HG02642 (cell line): ENCODE data around the gene TH.
"Not testable (repeated sequence)": the region's sequence is repeated elsewhere in the genome, so short reads cannot be mapped to it uniquely, and the experiment has no call there.

Source experiments
- ATAC-seq: cut with Tn5 transposase; IDR thresholded peaks from one replicate; pipeline ENCODE4 v1.9.1; 2021; ENCODE audit warnings: mild to moderate bottlenecking; ENCODE audit not compliant: unreplicated experiment, poor library complexity

The TH gene

DNA sequence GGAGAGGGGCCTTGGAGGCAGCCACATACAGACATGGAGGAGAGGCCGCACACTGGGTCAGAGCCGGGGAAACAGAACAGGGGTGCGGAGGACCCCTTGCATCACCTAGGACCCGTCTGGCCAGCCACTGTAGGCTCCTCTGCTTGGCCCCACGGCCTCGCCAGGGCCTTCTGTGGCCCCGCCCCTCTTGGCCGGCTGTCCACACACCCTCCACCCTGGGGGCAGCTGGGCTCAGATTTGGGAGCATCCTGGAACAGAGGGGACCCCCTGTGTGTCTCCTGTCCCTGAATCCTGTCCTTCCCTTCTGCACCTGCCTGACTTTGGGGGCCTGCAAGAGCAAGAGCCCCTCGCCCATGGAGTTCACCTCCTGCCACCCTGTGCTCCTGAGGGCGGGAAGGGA is 7.9 kb upstream of the TH start:
- no peak for ATAC-seq

DNA sequence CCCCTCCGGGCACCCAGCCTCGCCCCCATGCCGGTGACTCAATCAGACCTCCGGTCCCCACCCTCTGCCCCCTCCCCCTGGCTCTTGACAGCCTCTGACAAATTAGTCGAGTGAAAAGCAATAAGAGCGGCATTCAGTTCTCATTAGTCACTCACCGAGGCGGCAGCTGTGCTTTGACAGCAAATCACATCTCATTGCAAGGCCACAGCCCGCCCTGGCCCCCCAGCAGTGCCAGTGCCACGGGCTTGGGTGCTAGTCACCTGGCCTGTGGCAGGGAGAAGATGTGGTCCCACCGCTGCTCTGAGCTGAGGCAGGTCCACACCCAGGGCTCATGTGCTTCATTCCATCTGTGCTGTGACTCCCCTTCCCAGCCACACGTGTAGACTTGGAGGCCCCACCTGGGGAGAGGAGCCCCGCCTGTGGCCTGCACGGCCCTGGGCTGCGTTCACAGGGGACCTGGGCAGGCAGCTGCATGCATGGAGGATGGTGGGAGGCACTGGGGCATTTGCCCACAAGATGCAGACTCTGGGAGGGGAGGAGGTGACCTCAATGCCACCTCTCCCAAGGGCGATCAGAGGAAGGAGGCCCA is 7.4 kb upstream of the TH start:
- no peak for ATAC-seq

DNA sequence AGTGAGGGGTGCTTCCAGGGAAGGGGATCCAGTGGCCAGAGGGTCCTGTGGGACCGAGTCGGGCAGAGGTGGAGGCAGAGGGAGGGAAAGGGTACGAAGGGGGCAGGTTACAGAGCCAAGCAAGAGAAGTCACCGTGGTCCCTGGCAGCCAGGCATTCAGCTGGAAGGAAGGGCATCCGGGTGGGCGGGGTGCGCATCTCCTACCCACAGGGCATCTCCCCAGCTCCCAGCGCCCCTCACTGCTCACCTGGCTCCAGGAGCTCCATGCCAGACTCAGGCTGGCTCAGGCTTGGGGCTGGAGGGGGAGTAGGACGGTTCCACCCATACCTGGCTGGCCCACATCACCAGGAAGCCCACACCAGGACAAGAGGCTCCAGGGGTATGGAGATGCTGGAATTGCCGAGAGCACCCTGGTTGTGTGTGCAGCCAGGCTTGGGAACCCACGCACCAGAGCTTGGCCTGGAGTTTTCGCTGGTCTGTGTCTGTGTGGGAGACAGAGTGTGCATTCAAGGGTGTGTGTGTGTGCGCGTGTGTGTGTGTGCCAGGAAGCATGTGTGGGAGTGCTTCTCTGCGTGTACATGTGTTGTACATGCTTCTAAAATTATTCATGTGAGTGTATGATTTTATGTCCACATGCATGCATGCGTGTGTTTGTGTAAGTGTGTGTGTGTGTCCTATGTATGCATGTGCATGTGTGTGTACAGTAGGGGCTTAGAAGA is 6.6 kb upstream of the TH start:
- not testable (repeated sequence) for ATAC-seq

DNA sequence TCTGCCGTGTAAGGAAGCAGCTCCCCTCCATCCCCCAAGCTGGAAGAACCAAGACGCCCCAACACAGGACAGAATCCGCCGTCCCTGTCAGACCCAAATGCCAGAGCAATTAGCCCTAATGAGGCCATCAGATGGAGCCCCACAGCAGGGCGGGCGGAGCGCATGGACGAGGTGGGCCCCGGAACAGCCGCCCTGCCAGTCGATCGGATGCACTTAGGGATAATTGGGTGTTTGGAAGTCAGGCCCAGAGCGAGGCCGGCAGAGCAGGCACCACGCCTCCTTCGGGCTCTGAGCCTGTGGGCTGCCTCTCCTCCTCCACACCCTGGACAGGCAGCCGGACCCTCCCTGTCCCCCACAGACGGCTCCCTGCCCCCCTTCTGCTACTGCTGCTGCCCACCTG is 5.5 kb upstream of the TH start:
- ATAC-seq, result no peak

DNA sequence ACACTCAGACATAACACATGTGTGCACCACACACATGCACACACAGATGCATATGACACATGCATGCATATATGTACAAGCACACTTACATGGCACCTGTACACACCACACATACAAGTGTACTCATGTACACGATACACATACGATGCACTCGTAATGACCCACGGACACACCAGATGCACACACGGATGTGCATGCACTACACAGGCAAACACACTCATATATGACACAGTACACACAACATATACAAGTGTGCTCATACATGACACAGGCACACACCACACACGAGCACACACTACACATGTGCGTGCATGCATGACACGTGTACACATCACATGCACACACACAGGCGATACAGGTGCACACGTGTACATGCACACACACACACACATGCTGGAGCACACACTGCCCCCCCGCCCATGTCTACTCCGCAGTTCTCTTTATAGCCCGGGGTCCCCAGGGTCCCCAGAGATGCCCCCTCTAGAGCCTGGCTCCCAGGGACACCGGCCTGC is 4.8 kb upstream of the TH start:
- no peak for ATAC-seq

DNA sequence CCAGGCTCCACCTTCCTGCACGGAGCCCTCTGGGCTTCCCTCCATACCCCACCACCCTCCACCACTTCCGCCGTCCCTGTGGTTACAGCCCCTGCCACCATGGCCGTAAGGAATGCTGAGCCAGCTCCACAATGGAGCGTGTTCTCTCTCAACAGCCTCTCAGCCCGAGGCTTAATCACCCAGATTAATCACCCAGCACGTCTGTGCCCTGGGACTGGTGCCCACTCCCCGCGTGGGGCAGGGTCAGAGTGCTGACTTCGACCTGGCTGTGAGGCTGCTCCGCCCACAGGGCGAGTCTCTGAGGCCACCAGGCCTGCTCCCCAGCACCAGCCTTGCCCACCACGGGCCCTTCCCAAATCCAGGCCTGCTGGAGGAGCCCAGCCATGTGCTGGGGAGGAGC is 4.0 kb upstream of the TH start:
- ATAC-seq, result no peak

DNA sequence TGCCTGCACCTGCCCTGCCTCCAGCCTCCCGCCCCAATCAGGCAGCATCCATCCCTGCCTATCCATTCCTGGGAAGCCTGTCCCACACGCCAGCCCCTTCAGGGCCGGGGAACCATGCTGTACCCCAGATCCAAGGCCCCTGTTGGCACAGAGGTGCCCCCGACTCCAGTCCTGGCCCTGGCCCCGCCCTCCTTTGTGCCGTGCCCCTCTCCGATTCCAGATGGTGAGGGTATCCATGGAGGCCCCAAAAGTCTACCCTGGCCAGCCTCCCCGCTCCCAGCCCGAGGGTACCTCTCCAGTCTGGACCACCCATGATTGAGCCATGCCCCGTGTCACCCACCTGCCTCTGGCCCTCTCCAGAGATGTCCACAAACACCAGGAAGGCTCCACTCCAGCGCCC is 2.7 kb upstream of the TH start:
- ATAC-seq, result no peak

DNA sequence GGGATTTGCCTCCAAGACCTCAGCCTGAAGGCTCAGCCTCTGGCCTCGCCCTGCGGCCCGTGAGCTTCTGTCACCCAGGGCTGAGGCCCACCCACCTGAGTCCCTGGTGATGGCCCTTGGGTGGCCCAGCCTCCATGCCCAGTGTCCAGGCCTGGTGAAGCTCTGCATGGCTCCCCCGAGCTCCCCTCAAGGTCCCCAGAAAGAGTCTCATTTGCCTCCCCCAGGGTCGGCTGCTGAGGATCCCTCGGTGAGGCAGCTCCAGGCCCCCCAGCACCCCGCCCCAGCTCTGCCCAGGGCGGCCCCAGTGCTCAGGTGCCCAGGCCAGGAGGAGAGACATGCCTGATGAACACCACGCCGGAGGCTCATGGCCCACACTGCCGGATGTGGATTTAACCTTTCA is 2.1 kb upstream of the TH start:
- ATAC-seq, result no peak

DNA sequence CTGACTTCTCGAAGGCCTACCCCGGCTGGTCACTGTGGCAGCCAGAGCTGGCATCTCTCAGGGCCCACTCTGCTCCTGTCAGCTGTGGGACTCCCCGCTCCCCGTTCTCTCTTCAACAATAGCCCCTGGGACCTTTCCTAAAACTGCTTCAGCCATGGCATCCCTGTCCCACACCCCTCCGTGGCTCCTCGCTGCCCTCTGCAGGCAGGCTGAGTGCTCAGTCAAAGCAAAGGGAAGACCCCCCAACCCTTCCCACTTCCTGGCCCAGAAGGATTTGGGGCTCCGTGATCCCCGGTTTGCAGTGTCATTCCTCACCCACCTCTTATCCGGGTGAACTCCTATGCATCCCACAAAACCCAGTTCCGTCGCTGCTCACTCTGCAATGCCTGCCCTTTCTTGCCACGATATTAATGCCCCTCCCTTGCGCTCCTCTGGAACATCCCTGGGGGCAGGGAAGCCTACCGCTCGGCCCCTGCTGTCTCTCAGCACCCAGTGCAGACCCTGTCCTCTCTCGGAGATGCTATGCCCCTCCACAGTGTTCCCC is 1.6 kb upstream of the TH start:
- ATAC-seq, result no peak

DNA sequence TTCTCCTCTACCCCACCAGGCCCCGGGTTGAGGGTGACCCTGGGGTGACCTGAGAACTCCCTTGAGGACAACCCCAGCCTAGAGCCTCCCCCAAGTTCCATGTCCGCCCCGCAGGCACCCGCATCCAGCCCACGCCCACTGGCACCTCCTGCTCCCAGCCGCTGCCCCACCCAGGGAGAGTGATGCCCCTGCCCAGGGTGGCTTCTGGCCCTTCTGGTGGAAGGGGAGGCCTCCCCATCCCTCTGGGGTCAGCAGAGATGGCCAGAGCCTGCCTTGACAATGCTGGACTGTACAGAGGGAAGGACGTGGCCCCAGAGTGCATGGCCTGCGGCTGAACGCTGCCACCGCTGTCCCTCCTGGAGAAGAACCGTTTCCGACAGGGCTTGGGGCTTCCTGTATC is 1.1 kb upstream of the TH start:
- no peak for ATAC-seq

DNA sequence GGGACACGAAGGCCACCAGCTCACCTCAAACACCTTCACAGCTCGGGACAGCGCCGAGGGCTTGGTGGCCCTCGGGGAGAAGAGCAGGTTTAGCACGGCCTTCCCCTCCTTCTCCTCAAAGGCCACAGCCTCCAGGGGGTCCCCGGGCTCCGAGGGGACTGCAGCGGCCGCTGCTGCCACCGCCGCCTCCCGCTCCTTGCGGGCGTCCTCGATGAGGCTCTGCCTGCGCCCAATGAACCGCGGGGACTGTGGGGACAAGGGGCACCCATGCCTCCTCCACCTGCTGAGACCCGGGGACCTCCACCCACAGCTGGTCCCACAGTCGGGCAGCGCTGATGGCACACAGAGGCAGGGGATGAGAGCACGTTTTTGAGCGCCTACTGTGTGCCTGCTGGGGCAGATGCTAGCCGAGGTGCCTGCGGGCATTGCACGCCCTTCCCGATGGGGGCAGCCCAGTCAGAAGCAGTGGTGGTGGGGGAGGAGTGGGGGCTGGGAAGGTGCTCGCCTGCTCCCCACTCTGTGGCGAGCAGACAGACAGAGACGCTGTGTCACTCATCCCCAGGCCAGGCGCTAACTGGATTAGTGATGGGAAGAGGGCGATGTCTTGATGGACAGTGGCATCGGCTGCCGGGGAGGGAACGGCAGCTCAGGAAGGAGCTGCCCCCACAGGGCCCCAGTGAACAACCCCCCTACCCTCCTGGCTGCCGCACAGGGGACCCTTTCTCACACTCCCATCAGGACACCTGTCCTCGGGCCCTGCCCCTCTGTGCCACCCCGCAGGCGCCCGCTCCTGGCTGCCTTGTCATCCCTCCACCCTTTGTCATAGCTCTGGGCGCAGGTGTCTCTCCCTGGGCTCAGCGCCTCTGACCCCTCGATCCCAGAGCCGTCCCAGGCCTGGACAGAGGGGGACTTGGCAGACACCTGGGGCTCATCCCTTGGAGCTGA is 1.7 kb downstream of the TH start:
- ATAC-seq, result no peak

DNA sequence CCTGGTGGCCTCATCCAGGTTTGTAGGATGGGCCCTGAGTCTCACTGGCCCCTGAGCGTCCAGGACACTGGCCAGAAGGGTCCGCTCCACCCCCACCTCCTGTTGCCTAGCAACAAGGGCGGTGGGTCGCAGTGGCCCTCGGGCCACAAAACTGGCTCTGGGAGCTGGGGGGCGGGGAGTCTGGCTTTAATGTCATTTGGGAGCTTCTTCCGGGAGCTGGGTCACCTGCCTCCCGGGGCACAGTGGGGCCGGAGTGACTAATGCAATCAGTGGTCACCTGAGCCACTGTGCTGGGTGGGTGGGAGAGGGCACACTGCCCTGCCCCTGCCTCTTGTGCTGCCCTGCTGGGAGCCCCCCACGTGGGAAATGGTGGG is 2.6 kb downstream of the TH start:
- no peak for ATAC-seq

DNA sequence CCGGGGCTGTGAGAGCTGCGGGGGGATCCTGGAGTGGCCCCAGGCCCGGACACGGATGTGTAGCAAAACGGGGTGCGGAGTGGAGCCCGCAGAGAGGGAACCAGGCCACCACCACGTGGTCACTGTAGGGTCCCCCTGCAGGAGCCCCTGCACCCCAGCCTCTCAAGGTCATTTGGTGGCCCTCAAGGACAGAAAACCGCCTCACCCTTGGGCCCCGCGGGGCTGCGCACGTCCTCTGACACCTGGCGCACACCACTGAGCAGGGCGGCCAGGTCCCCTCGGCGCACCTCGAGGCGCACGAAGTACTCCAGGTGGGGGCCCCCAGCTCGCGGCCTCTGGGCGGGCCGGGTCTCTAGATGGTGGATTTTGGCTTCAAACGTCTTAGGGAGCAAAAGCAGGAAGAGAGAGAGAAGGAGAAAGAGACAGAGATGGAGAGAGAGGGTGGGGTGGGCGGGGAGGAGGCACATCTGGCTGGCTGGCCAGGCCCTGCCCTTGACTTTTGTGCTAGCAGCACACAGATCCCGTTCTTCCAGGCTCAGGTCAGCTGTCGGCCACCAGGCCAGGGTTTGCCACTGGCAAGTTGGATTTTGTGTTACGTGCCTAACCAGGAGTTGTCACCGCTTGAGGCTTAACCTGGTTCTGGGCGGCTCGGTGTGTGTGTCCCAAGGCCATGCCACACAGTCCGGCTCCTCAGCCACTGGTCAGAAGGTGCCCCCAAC is 3.2 kb downstream of the TH start:
- ATAC-seq, result no peak

DNA sequence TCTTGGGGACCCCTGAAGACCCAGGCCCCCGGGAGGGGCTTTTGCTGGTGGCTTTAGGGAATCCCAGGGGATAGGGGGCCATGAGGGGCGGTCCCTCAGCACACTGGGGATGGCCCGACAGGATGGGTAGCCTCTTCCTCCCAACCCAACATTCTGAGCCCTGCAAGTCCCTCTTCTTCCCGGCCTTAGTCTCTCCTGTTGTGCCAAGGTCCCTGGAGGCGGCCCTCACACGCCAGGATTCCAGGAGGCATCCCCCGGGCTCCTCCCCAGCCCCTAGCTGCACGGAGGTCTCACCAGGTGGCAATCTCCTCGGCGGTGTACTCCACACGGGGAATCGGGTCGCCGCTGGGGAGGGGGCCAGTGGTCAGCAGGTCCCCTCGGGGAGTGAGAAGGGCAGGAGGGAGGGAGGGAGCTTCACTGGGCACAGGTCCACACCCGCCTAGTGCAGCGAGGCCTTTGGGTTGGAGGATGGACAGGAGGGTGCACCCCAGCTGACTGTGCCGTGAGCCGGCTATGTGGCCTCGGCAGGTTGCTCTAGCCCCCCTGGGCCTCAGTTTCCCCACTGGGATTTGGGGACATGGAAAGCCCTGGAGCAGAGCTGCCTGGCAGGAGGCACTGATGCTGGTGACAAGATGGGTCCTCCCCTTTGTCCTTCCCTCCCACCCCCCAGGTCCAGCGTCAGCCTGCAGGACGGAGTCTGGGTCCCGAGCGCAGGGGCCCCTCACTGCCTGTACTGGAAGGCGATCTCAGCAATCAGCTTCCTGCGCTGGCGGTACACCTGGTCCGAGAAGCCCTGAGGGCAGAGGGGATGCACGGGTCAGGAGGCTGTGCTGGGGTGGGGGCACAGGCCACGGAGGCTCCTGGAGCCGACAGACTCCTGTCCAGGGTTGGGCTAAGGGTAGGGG is 4.2 kb downstream of the TH start:
- no peak for ATAC-seq

DNA sequence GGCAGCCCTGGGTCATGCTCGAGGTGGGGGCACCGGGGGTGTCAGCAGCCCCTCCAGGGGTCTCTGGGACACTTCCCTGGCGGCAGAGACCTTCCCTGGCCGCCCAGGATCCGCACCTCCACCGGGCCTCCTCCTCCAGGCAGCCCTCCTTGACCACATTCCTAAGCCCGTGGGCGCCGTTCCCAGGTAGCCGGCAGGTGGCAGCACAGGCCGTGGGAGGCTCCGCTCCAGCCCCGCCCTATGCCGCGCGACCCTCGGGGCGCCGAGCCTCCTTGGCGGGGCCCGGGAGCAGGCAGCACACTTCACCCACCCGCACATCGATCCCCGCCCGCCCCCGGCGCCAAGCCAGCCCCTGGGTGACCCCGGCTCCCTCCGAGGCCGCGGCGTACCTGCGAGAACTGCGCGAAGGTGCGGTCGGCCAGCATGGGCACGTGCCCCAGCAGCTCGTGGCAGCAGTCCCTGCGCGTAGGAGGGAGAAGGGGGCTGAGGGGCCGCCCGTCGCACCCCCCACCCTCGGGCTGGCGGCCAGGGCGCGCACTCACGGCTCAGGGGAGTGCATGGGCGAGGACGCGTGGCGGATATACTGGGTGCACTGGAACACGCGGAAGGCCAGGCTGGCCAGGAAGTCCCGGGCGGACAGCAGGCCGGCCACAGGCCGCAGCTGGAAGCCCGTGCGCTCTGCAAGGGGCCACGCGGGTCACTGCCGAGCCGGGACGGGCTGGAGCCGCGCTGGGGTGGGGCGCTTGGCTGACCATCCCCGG is 5.3 kb downstream of the TH start:
- no peak for ATAC-seq

DNA sequence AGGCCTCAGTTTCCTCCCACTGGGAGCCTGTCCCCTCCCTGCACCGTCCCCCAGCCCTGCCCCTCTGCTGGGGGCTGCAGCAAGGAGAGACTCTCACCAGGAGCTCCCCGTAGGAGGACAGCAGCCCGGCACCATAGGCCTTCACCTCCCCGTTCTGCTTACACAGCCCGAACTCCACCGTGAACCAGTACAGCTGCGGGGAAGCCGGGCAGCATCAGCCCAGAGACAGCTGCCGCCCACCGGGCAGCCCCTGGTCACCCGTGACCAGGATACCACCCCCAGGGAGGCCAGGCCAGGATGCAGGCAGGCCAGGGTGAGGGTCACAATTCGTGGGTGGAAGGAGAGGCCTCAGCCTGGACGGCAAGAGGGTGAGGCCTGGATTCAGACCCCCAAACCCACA is 6.0 kb downstream of the TH start:
- ATAC-seq, result no peak

DNA sequence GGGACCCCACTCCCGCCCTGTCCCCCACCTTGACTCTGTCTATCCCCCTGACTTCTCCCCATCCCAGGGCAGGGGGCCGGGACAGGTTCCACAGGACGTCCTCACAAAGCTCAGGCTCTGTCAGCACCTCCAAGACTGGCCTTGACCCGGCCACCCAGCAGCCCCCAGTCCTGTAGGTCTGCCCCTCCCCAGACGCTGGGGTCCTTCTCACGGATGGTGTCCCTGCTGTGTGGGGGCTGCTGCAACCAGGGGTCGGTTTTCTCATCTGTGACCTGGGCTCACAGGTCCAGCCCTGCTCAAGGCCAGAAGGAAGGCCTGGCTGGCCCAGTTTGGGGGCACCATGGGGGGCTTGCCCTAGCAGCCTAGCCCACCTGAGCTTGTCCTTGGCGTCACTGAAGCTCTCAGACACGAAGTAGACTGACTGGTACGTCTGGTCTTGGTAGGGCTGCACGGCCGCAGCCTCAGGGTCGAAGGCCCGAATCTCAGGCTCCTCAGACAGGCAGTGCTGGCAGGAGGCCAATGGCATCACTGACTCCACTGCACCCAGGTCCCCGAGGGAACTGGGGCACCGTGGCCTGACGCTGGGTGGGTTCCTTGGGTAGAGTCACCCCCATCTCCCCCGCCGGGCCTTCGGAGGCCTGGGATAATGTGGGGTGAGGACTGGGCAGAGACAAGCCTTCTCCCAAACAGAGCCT is 6.6 kb downstream of the TH start:
- ATAC-seq, result no peak

DNA sequence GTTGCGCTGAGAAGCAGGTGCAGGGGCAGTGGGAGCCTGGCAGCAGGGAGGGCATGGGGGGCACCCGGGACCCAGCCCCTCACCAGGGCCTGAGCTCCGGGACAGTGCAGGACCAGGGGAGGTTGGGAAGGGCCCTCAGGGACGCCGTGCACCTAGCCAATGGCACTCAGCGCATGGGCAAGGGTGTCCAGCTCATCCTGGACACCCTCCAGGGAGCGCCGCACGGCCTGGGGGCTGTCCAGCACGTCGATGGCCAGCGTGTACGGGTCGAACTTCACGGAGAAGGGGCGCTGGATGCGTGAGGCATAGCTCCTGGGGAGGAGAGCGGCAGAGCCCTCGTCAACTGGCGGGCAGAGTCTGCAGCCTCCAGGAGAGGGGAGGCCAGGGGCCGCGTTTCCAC is 7.5 kb downstream of the TH start:
- ATAC-seq, result no peak
